CD4-positive, alpha-beta T cell (primary cell): ENCODE data around the gene MMP24OS. TPM values are rescaled to one million over a fixed set of nuclear protein-coding genes. Genes with fewer than 3 reads are reported as not detected.

ENCODE experiments used
- ATAC-seq: fragments of 200-7000 bp; cut with Tn5 transposase; one replicate; pipeline ENCODE4 v1.10.0; 2022; ENCODE audit warnings: mild to moderate bottlenecking; ENCODE audit not compliant: poor library complexity
- CTCF ChIA-PET: fragments of 350-600 bp; sonication (Branson Sonifier 250); formaldehyde crosslinking; loops from one replicate; lab custom pipeline; 2021; ENCODE audit warnings: antibody characterized with exemption, inconsistent platforms; lab: Charles Lee
- POLR2A ChIA-PET: fragments of 350-600 bp; sonication (Branson Sonifier 250); formaldehyde crosslinking; loops from one replicate; lab custom pipeline; 2021; ENCODE audit warnings: antibody characterized with exemption, inconsistent platforms; lab: Charles Lee
- DNase-seq, 14 experiments: peaks; one replicate each; pipeline ENCODE4 v3.0.0-alpha.2; 2013 to 2020; ENCODE audit warnings: mixed read lengths in 2 of 14
- H3K27ac ChIP-seq, 2 donors: one replicate each; pipeline versions ENCODE4 v1.5.1 to v1.7.0; 2013; ENCODE audit warnings: low read length in 2 of 2, low read depth in 1 of 2, mild to moderate bottlenecking in 1 of 2
- H3K27me3 ChIP-seq, 2 experiments: 1 replicate in 1 of 2; 2 replicates in 1 of 2; pipeline versions ENCODE4 v1.6.1 to v1.7.0; 2013; ENCODE audit warnings: low read length in 2 of 2, control low read depth in 1 of 2, mild to moderate bottlenecking in 1 of 2, moderate library complexity in 1 of 2; ENCODE audit not compliant: insufficient read depth in 2 of 2, control insufficient read depth in 1 of 2
- H3K36me3 ChIP-seq: one replicate; pipeline ENCODE4 v1.6.1; 2013; ENCODE audit warnings: low read length, control low read depth; ENCODE audit not compliant: insufficient read depth
- H3K4me1 ChIP-seq: one replicate; pipeline ENCODE4 v1.6.1; 2013; ENCODE audit warnings: low read length, control low read depth; ENCODE audit not compliant: insufficient read depth
- H3K4me3 ChIP-seq: one replicate; pipeline ENCODE4 v1.5.1; 2013; ENCODE audit warnings: mild to moderate bottlenecking, low read length, moderate library complexity
- H3K9me3 ChIP-seq, 2 experiments: 1 replicate in 1 of 2; 2 replicates in 1 of 2; pipeline versions ENCODE4 v1.6.1 to v1.7.0; 2013; ENCODE audit warnings: low read length in 2 of 2, mild to moderate bottlenecking in 2 of 2, control low read depth in 1 of 2, moderate library complexity in 1 of 2; ENCODE audit not compliant: control insufficient read depth in 1 of 2, insufficient read depth in 1 of 2
- H3K27ac Mint-ChIP-seq: one replicate; pipeline ENCODE4 v1.8.0; 2020; ENCODE audit warnings: mixed read lengths
- H3K27me3 Mint-ChIP-seq: one replicate; pipeline ENCODE4 v1.8.0; 2021; ENCODE audit warnings: mixed read lengths
- H3K36me3 Mint-ChIP-seq: one replicate; pipeline ENCODE4 v1.8.0; 2021; ENCODE audit warnings: low read depth, mixed read lengths
- H3K4me1 Mint-ChIP-seq: one replicate; pipeline ENCODE4 v1.8.0; 2021; ENCODE audit warnings: low read depth, mixed read lengths
- H3K4me3 Mint-ChIP-seq: one replicate; pipeline ENCODE4 v1.8.0; 2020; ENCODE audit warnings: mild to moderate bottlenecking, mixed read lengths
- H3K9me3 Mint-ChIP-seq: one replicate; pipeline ENCODE4 v1.8.0; 2020; ENCODE audit warnings: mixed read lengths
- intact Hi-C, 2 experiments: fragments of 100-400 bp; cut with DNase I in 1 of 2; cut with micrococcal nuclease in 1 of 2; formaldehyde crosslinking; loops; one replicate each; pipeline versions ENCODE4 v1.15.1 to v1.9.0; 2023 to 2025; cut with DNase I, micrococcal nuclease
- total RNA-seq, 174 experiments: library from RNA in 2 of 174; stranded (reverse) in 2 of 174; gene quantifications; one replicate each; pipeline ENCODE4 v1.2.3 and lab custom pipeline; 2021 to 2026
- TF ChIP-seq, protein P1 (sequence below): fragments of 200-600 bp; IDR thresholded peaks from one replicate; pipeline ENCODE4 v1.8.0; 2022; ENCODE audit warnings: antibody characterized with exemption, mild to moderate bottlenecking

Gene MMP24OS
- total RNA-seq, 2 experiments from 2014 or later: 71.8 to 74.8 TPM

DNA sequence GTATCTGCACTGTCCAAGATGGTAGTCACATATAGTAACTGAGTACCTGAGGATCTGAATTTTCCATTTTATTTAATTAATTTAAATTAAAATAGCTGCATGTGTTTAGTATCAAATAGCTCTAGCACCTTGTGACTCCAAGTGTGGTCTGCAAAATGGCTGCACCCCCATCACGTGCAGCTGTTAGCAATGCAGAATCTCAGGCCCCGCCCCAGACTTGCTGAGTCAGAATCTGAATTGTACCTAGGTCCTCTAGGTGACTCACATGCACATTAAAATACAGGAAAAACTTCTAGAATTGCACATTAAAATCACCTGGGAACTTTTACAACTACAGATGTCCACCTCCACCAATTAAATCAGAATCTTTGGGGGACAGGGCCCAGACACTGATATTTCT is 33.5 kb upstream of the MMP24OS start:
- peaks cover 29% of the 10 kb centered on the region for H3K36me3 Mint-ChIP-seq

DNA sequence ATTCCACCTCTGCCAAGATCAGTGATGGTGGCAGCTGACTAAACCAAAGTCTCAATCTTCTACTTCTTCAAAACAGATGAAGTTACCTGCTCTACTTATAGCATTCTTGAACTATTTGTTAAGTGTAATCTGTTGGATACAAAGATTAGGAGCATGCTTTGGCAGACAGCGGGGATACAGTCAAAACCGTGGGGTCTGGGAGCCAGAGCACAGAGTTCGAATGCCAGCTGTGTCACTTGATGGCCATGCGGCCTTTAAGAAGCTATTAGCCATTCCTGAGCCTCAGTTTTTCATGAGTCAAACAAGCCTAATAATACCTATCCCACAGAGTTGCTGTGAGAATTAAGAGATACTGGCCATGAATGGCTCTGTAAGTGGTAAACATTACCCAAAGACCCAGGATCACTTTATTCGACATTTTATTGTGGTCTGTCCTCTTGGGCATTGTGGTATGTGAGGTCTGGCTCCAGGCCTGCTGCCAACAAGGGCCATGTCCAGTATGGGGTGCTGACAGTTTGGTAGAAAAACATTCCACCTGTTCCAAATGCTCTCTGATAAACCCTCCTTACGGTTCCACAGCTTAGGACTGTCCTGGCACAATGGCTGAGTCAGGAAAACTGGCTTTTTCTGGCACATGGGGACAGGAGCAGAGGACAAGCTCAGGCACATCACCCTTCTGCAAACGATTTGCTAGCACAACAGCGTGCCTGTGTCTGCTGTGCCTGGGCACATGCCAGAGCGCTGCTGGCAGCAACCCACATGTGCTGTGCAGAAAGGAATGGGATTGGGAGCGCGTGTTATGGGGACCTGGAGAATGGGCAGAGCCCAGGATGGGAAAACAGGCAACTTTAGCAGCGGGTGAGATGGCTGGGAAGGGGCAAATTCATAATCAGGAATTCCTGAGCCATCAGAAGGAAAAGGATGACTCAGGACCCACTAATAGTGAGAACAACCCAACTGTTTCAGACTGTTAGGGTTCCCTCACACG is 30.0 kb upstream of the MMP24OS start:
- TF ChIP-seq, protein P1, sequence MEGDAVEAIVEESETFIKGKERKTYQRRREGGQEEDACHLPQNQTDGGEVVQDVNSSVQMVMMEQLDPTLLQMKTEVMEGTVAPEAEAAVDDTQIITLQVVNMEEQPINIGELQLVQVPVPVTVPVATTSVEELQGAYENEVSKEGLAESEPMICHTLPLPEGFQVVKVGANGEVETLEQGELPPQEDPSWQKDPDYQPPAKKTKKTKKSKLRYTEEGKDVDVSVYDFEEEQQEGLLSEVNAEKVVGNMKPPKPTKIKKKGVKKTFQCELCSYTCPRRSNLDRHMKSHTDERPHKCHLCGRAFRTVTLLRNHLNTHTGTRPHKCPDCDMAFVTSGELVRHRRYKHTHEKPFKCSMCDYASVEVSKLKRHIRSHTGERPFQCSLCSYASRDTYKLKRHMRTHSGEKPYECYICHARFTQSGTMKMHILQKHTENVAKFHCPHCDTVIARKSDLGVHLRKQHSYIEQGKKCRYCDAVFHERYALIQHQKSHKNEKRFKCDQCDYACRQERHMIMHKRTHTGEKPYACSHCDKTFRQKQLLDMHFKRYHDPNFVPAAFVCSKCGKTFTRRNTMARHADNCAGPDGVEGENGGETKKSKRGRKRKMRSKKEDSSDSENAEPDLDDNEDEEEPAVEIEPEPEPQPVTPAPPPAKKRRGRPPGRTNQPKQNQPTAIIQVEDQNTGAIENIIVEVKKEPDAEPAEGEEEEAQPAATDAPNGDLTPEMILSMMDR: no peak
- Mint-ChIP-seq H3K4me3 (no peak overlapping the region), H3K27me3 (no peaks in the 10 kb centered on the region), H3K9me3 (no peaks in the 10 kb centered on the region), H3K4me1 (peaks cover 8% of the 10 kb centered on the region), H3K36me3 (peaks cover 27% of the 10 kb centered on the region), H3K27ac (no peak overlapping the region)
- ATAC-seq: no peak
- POLR2A ChIA-PET: no interaction called here
- H3K4me3 ChIP-seq: no peak overlapping the region
- H3K27ac ChIP-seq: no peak overlapping the region
- H3K9me3 ChIP-seq: no peaks in the 10 kb centered on the region
- CTCF ChIA-PET: interaction anchor here (0.6 kb wide), 1 partner anchor 212 kb away, joined by 4 read pairs; no protein-coding TSS in a partner anchor
- H3K36me3 ChIP-seq: peaks cover 19% of the 10 kb centered on the region
- intact Hi-C loops: loop anchor here in 1 of 2 experiments (2.0 to 10.0 kb wide), 2 partner anchors 163 to 473 kb away; partner anchors contain the start of gene EDEM2
- H3K27me3 ChIP-seq: no peaks in the 10 kb centered on the region
- no peak for DNase-seq
- H3K4me1 ChIP-seq: peaks cover 17% of the 10 kb centered on the region

More for the DNA sequence above, 33.5 kb upstream of the MMP24OS start:
- H3K27ac Mint-ChIP-seq: no peak overlapping the region
- Histone ChIP-seq H3K9me3 (no peaks in the 10 kb centered on the region), H3K36me3 (peaks cover 11% of the 10 kb centered on the region), H3K27ac (no peak overlapping the region), H3K27me3 (no peaks in the 10 kb centered on the region), H3K4me3 (no peak overlapping the region), H3K4me1 (peaks cover 13% of the 10 kb centered on the region)
- intact Hi-C loops: no loop called here
- CTCF ChIA-PET: no interaction called here
- TF ChIP-seq, protein P1: no peak
- H3K4me1 Mint-ChIP-seq: peaks cover 14% of the 10 kb centered on the region
- no peaks in the 10 kb centered on the region for H3K9me3 Mint-ChIP-seq
- ATAC-seq (no peak), DNase-seq (peak in 1 of 14 experiments; percentile 41)
- no peaks in the 10 kb centered on the region for H3K27me3 Mint-ChIP-seq
- no peak overlapping the region for H3K4me3 Mint-ChIP-seq
- POLR2A ChIA-PET: no interaction called here

DNA sequence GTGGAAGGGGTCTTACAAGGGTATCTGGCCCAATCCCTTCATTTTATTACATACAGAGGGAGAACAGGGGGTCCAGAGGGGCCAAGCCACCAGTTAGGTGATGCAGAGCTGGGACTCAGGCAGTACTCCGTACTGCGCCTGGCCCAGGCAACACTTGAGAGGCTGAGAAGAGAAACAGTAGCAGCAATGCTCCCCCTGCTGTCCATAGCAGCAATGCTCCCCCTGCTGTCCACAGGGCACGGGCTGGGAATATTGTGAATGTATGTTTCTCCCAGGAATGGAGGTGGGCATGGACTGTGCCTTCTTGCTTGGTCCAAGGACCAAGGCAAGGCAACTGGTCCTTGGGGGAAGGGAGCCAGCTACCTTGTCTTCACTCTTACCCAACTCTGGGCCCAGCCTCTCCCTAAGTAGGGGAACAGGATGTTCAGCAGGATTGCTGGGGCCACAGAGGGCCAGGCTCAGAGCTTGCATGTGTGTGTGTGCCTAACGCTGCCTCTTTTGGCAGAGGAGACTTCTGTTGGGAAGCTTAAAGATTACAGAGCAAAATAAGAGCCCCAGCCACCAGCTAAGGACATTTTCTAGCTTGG is 29.1 kb upstream of the MMP24OS start:
- H3K27ac ChIP-seq: no peak overlapping the region
- H3K4me1 ChIP-seq: peaks cover 17% of the 10 kb centered on the region
- no peak overlapping the region for H3K4me3 Mint-ChIP-seq
- peaks cover 8% of the 10 kb centered on the region for H3K4me1 Mint-ChIP-seq
- no peak overlapping the region for H3K27ac Mint-ChIP-seq
- peak; percentile 32 for ATAC-seq
- H3K27me3 ChIP-seq: no peaks in the 10 kb centered on the region
- H3K27me3 Mint-ChIP-seq: no peaks in the 10 kb centered on the region
- H3K4me3 ChIP-seq: no peak overlapping the region
- H3K36me3 ChIP-seq: peaks cover 16% of the 10 kb centered on the region
- CTCF ChIA-PET: interaction anchor here (0.6 kb wide), 1 partner anchor 211 kb away, joined by 4 read pairs; no protein-coding TSS in a partner anchor
- TF ChIP-seq, protein P1: peak; percentile 56
- intact Hi-C loops: loop anchor here in 1 of 2 experiments (2.0 to 10.0 kb wide), 2 partner anchors 162 to 472 kb away; partner anchors contain the start of gene EDEM2
- no peaks in the 10 kb centered on the region for H3K9me3 ChIP-seq
- H3K36me3 Mint-ChIP-seq: peaks cover 18% of the 10 kb centered on the region
- POLR2A ChIA-PET: interaction anchor here (1.5 kb wide), 1 partner anchor 160 kb away, joined by 3 read pairs; the partner anchor contains the start of gene EDEM2
- H3K9me3 Mint-ChIP-seq: no peaks in the 10 kb centered on the region
- DNase-seq: peak in 4 of 14 experiments; percentile 11 to 58 (median 48)
